Tibial nerve (tissue), 4 donors: ENCODE data around the gene AKT3.

Experiments used
- CTCF ChIP-seq, 5 experiments: fragments of 200-600 bp in 3 of 5; fragments of 450-650 bp in 2 of 5; sonication (generic) in 3 of 5; IDR thresholded peaks; one replicate each; pipeline ENCODE4 v1.5.1; 2016 to 2019; ENCODE audit warnings: antibody characterized with exemption in 5 of 5, mild to moderate bottlenecking in 3 of 5, moderate library complexity in 2 of 5
- EP300 ChIP-seq, 2 donors: sonication (generic); formaldehyde crosslinking; IDR thresholded peaks; one replicate each; pipeline ENCODE4 v1.6.1; 2017; ENCODE audit warnings: antibody characterized with exemption in 2 of 2, mild to moderate bottlenecking in 1 of 2
- POLR2A ChIP-seq, 2 donors: fragments of 450-650 bp; IDR thresholded peaks; one replicate each; pipeline ENCODE4 v1.6.1; 2017; ENCODE audit warnings: antibody characterized with exemption in 2 of 2, mild to moderate bottlenecking in 2 of 2, moderate library complexity in 2 of 2

- TF ChIP-seq POLR2A (IDR thresholded peaks at IDR 0.05) (no peak), CTCF (IDR thresholded peaks at IDR 0.05) (no peak), EP300 (IDR thresholded peaks at IDR 0.05) (no peak)
These were observed 349.5 kb downstream of the AKT3 start for GRCh38 chr1:243500512-243500911.
